Esophagus squamous epithelium (tissue), 4 donors: ENCODE data around the gene LHX1.

Source experiments
- POLR2A ChIP-seq, 4 donors: fragments of 450-650 bp; IDR thresholded peaks; one replicate each; pipeline ENCODE4 v1.6.1; 2017; ENCODE audit warnings: antibody characterized with exemption in 4 of 4, mild to moderate bottlenecking in 4 of 4, moderate library complexity in 3 of 4
- TF ChIP-seq, protein P1 (sequence below), 6 experiments: fragments of 450-650 bp in 4 of 6; fragments of 200-600 bp in 2 of 6; sonication (generic) in 2 of 6; IDR thresholded peaks; one replicate each; pipeline ENCODE4 v1.5.1; 2016 to 2019; ENCODE audit warnings: antibody characterized with exemption in 6 of 6, mild to moderate bottlenecking in 4 of 6, moderate library complexity in 4 of 6

DNA sequence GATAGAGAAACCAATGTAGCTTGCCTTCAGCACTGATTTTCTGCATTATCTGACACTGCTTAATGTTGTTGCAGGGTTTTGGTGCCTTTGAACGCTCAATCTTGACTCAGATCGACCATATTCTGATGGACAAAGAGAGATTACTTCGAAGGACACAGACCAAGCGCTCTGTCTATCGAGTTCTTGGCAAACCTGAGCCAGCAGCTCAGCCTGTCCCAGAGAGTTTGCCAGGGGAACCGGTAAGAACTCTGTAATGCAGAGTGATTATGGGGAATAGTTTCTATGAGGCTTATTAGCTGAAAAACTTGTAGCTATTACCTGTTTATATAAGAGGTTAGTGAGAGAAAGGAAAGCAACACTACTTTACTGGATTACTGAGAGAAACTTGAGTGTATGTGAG, 51.9 kb downstream of the LHX1 start:
- TF ChIP-seq, protein P1, sequence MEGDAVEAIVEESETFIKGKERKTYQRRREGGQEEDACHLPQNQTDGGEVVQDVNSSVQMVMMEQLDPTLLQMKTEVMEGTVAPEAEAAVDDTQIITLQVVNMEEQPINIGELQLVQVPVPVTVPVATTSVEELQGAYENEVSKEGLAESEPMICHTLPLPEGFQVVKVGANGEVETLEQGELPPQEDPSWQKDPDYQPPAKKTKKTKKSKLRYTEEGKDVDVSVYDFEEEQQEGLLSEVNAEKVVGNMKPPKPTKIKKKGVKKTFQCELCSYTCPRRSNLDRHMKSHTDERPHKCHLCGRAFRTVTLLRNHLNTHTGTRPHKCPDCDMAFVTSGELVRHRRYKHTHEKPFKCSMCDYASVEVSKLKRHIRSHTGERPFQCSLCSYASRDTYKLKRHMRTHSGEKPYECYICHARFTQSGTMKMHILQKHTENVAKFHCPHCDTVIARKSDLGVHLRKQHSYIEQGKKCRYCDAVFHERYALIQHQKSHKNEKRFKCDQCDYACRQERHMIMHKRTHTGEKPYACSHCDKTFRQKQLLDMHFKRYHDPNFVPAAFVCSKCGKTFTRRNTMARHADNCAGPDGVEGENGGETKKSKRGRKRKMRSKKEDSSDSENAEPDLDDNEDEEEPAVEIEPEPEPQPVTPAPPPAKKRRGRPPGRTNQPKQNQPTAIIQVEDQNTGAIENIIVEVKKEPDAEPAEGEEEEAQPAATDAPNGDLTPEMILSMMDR (IDR thresholded peaks at IDR 0.05): no peak
- TF ChIP-seq POLR2A (IDR thresholded peaks at IDR 0.05): no peak
